ENCODE data around the gene RAP1GAP. TPM values are rescaled to one million over a fixed set of nuclear protein-coding genes. Genes with fewer than 3 reads are reported as not detected.

The RAP1GAP gene
- total RNA-seq, 2 experiments from 2014 or later = not detected

DNA sequence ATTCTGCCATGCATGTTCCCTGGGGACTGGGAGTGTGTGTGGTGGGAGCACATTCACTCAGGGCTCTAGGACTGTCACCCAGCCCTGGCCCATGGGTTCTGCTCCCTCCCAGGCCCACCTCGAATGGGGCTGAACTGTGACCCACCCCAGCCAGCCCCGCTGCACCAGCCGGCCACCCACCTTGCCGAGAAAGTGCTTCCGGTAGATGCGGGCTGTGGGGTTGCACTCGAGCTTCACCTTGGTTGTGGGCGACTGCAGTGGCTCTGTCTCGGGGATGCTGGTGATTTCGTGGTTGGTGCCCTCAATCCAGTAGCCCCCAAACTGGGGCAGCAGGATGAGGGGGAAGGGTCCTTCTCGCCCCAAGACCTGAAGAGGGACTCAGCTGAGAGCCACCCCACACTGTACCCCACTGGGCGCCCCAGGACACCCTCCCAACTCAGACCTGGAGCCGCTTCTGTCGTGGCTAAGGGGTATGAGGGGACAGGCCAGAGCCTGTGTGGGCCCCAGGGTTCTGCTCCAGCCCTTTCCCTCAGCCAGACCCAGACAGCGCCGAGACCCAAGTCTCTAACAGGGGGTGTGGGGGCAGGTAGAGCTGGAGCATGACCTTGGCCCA is 51.9 kb downstream of the RAP1GAP start:
- no TSS peak for BruUV-seq (replicated peaks)
- no peak overlapping the region for H3K4me2 ChIP-seq (ENCODE audit: low read length)
- ChIA-PET CTCF (ENCODE audit: unreplicated experiment) (no interaction called here), POLR2A (no interaction called here)
- no peaks in the 10 kb centered on the region for H3K9me3 ChIP-seq (ENCODE audit: low read length)
- no peaks in the 10 kb centered on the region for H4K20me1 ChIP-seq (ENCODE audit: insufficient read depth, low read length)
- no peak overlapping the region for H3K4me3 ChIP-seq (ENCODE audit: low read depth, low read length, poor library complexity, severe bottlenecking)
- H3K9me2 ChIP-seq (ENCODE audit: insufficient read depth, low read length) = no peaks in the 10 kb centered on the region
- no peak for TF ChIP-seq EZH2phosphoT487 (IDR thresholded peaks at IDR 0.05; ENCODE audit: borderline replicate concordance, low read depth, low read length)
- TF ChIP-seq, protein P1, sequence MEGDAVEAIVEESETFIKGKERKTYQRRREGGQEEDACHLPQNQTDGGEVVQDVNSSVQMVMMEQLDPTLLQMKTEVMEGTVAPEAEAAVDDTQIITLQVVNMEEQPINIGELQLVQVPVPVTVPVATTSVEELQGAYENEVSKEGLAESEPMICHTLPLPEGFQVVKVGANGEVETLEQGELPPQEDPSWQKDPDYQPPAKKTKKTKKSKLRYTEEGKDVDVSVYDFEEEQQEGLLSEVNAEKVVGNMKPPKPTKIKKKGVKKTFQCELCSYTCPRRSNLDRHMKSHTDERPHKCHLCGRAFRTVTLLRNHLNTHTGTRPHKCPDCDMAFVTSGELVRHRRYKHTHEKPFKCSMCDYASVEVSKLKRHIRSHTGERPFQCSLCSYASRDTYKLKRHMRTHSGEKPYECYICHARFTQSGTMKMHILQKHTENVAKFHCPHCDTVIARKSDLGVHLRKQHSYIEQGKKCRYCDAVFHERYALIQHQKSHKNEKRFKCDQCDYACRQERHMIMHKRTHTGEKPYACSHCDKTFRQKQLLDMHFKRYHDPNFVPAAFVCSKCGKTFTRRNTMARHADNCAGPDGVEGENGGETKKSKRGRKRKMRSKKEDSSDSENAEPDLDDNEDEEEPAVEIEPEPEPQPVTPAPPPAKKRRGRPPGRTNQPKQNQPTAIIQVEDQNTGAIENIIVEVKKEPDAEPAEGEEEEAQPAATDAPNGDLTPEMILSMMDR (conservative IDR thresholded peaks at IDR 0.05; ENCODE audit: low read length) = no peak
- no peak overlapping the region for H3K27ac ChIP-seq (ENCODE audit: low read depth, low read length, poor library complexity, severe bottlenecking)
- H3K4me1 ChIP-seq (ENCODE audit: insufficient read depth, low read length, poor library complexity, severe bottlenecking) = no peaks in the 10 kb centered on the region
- no peaks in the 10 kb centered on the region for H3K36me3 ChIP-seq (ENCODE audit: insufficient read depth, low read length)
- H2AFZ ChIP-seq (ENCODE audit: low read length) = no peak overlapping the region
- DNase-seq (ENCODE audit: low spot score) = no peak
- no peaks in the 10 kb centered on the region for H3K79me2 ChIP-seq (ENCODE audit: insufficient read depth, low read depth, low read length)
- intact Hi-C loops (cut with micrococcal nuclease; ENCODE audit: unreplicated experiment) = no loop called here

DNA sequence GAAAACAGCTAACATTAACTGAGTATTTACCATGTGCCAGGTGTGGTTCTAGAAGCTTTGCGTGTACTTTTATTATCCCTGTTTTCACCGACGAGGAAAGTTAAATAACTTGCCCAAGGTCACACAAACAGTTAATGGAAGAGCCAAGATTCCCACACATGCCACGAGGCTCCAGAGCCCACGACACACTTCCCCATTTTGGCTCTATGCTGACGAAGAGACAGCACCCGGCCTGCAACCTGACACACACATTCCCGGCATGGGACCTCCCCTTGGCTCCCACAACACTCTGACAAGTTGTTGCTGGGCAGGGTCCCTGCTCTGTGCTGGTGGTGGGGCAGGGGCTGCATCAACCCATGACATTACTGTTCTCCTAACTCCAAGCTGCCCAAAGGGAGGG is 52.8 kb downstream of the RAP1GAP start:
- no peak overlapping the region for H3K4me2 ChIP-seq (ENCODE audit: low read length)
- ChIA-PET POLR2A (interaction anchor here (0.7 kb wide), 1 partner anchor 243 kb away, joined by 3 read pairs; no protein-coding TSS in a partner anchor), CTCF (ENCODE audit: unreplicated experiment) (no interaction called here)
- intact Hi-C loops (cut with micrococcal nuclease; ENCODE audit: unreplicated experiment) = no loop called here
- H3K27ac ChIP-seq (ENCODE audit: low read depth, low read length, poor library complexity, severe bottlenecking) = no peak overlapping the region
- TF ChIP-seq, protein P1 (conservative IDR thresholded peaks at IDR 0.05; ENCODE audit: low read length) = no peak
- H3K9me2 ChIP-seq (ENCODE audit: insufficient read depth, low read length) = no peaks in the 10 kb centered on the region
- no peaks in the 10 kb centered on the region for H3K4me1 ChIP-seq (ENCODE audit: insufficient read depth, low read length, poor library complexity, severe bottlenecking)
- no peaks in the 10 kb centered on the region for H4K20me1 ChIP-seq (ENCODE audit: insufficient read depth, low read length)
- H3K9me3 ChIP-seq (ENCODE audit: low read length) = no peaks in the 10 kb centered on the region
- DNase-seq (ENCODE audit: low spot score) = no peak
- no peaks in the 10 kb centered on the region for H3K79me2 ChIP-seq (ENCODE audit: insufficient read depth, low read depth, low read length)
- H3K36me3 ChIP-seq (ENCODE audit: insufficient read depth, low read length) = no peaks in the 10 kb centered on the region
- H2AFZ ChIP-seq (ENCODE audit: low read length) = no peak overlapping the region
- no peak overlapping the region for H3K4me3 ChIP-seq (ENCODE audit: low read depth, low read length, poor library complexity, severe bottlenecking)
- no TSS peak for BruUV-seq (replicated peaks)

DNA sequence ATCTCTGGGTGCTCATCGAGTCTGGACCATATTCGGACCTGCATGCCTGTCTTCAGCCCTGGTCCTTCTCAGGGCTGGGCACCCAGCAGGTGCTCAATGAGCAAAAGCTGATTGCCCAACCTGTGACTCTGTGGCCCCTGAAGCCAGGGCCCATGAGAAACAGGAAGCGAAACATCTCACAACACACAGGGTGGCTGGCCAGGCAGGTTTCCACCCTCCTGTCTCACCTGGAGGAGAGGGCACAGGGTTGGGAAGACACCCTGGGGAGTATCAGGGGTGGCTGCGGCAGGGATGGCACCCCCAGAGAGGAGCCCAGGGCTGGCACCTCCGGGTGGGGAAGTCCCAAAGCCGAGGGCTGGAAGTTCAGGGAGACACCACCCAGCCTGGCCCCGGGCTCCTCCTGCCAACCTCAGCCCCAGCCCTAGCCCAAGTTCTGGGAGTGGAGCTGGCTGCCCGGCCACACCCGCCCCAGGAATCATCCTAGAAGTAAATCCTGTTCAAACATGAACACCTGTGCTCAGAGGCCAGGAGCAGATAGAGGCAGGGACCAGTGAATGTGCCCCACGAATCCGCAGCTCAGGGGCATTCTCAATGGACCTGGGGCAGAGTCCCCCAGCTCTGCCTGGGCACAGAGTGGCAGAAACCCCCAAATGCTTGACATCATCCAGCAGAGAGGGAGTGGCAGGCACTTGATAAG is 54.6 kb downstream of the RAP1GAP start:
- Histone ChIP-seq H3K27ac (ENCODE audit: low read depth, low read length, poor library complexity, severe bottlenecking) (no peak overlapping the region), H3K4me2 (ENCODE audit: low read length) (no peak overlapping the region), H4K20me1 (ENCODE audit: insufficient read depth, low read length) (no peaks in the 10 kb centered on the region), H3K4me1 (ENCODE audit: insufficient read depth, low read length, poor library complexity, severe bottlenecking) (no peaks in the 10 kb centered on the region), H3K36me3 (ENCODE audit: insufficient read depth, low read length) (no peaks in the 10 kb centered on the region), H3K79me2 (ENCODE audit: insufficient read depth, low read depth, low read length) (no peaks in the 10 kb centered on the region), H3K4me3 (ENCODE audit: low read depth, low read length, poor library complexity, severe bottlenecking) (no peak overlapping the region), H3K9me3 (ENCODE audit: low read length) (no peaks in the 10 kb centered on the region), H3K9me2 (ENCODE audit: insufficient read depth, low read length) (no peaks in the 10 kb centered on the region), H2AFZ (ENCODE audit: low read length) (no peak overlapping the region)
- ChIA-PET POLR2A (no interaction called here), CTCF (ENCODE audit: unreplicated experiment) (no interaction called here)
- TF ChIP-seq, protein P1 (conservative IDR thresholded peaks at IDR 0.05; ENCODE audit: low read length) = no peak
- no peak for TF ChIP-seq EZH2phosphoT487 (IDR thresholded peaks at IDR 0.05; ENCODE audit: borderline replicate concordance, low read depth, low read length)
- BruUV-seq (replicated peaks) = no TSS peak
- DNase-seq (ENCODE audit: low spot score) = no peak
- intact Hi-C loops (cut with micrococcal nuclease; ENCODE audit: unreplicated experiment) = no loop called here
